Lower leg skin (tissue), 4 donors: ENCODE results near the gene IFNK. TPM values are rescaled to one million over a fixed set of nuclear protein-coding genes. Genes with fewer than 3 reads are reported as not detected.

Experiments
- DNase-seq, 2 donors: peaks; one replicate each; pipeline ENCODE4 v3.0.0-alpha.2; 2019; ENCODE audit warnings: low spot score in 2 of 2
- H3K4me3 ChIP-seq: fragments of 200-600 bp; sonication (generic); 2 replicates; pipeline ENCODE4 v1.5.1; 2017; ENCODE audit warnings: mild to moderate bottlenecking, low read depth; ENCODE audit not compliant: poor library complexity, severe bottlenecking
- POLR2A ChIP-seq, 2 donors: fragments of 450-650 bp; IDR thresholded peaks; one replicate each; pipeline ENCODE4 v1.6.1; 2016 to 2017; ENCODE audit warnings: antibody characterized with exemption in 2 of 2, mild to moderate bottlenecking in 1 of 2, moderate library complexity in 1 of 2
- WGBS, 2 donors: methylation state at CpG; one replicate each; pipeline ENCODE4 v1.1.5; 2018; 5-methylcytosine and 5-hydroxymethylcytosine counted together
- intact Hi-C: fragments of 100-400 bp; cut with DNase I; formaldehyde crosslinking; loops from one replicate; pipeline ENCODE4 v1.15.0; 2023; ENCODE audit warnings: low total_unique reads
- total RNA-seq, 4 donors: library from RNA; depleted of rRNA; stranded (reverse); fragments of >200 nt; gene quantifications; one replicate each; pipeline ENCODE4 v1.1.0, GENCODE V29; 2016
- TF ChIP-seq, protein P1 (sequence below), 3 donors: fragments of 450-650 bp; IDR thresholded peaks; one replicate each; pipeline ENCODE4 v1.5.1; 2016; ENCODE audit warnings: antibody characterized with exemption in 3 of 3, mild to moderate bottlenecking in 3 of 3, moderate library complexity in 2 of 3

The IFNK gene
- total RNA-seq, 4 donors from 2014 or later, result not detected

DNA sequence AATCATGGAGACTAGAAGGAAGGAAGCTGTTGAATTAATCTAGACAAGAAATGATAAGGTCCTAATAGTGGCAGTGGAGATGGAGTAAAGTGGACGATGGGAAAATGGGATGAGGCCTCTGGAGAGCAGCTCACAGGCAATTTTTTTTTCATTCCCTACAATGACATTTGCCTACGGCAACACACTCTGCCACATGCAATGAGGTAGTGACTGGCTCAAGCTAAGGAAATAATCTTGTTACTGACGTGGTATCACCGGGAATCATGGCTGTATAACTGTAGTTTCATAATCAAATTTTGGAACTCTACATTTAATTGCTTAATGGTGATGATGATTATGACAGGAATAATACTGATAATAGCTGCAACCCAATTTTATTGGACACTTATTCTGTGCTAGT lies 17.6 kb downstream of the IFNK start:
- intact Hi-C loops, result no loop called here
- no peak for DNase-seq
- TF ChIP-seq, protein P1, sequence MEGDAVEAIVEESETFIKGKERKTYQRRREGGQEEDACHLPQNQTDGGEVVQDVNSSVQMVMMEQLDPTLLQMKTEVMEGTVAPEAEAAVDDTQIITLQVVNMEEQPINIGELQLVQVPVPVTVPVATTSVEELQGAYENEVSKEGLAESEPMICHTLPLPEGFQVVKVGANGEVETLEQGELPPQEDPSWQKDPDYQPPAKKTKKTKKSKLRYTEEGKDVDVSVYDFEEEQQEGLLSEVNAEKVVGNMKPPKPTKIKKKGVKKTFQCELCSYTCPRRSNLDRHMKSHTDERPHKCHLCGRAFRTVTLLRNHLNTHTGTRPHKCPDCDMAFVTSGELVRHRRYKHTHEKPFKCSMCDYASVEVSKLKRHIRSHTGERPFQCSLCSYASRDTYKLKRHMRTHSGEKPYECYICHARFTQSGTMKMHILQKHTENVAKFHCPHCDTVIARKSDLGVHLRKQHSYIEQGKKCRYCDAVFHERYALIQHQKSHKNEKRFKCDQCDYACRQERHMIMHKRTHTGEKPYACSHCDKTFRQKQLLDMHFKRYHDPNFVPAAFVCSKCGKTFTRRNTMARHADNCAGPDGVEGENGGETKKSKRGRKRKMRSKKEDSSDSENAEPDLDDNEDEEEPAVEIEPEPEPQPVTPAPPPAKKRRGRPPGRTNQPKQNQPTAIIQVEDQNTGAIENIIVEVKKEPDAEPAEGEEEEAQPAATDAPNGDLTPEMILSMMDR (IDR thresholded peaks at IDR 0.05), result no peak
- TF ChIP-seq POLR2A (IDR thresholded peaks at IDR 0.05), result no peak
- H3K4me3 ChIP-seq, result no peak overlapping the region
- 28 to 53% methylated on average over 4 of the region's 4 CpGs for WGBS, 2 donors

DNA sequence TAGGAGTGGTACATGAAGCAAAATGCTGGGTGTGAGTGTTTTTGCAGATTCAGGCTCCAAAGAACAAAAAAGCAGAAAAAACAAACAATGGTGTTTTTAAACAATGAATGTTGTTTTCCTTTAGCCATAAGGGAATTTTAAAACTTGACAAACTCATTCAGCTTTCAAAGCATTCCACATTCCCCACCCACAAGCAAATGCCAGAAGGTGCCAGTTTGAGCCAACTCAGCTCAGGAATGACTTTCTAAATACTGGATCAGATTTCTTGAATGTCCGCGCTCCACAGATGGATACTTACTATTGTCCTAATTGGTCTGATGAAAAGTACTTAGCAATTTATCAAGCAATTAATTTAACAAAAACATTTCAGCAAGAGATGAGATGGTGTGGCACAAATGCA lies 18.4 kb downstream of the IFNK start:
- TF ChIP-seq, protein P1 (IDR thresholded peaks at IDR 0.05), result no peak
- TF ChIP-seq POLR2A (IDR thresholded peaks at IDR 0.05), result no peak
- WGBS, 2 donors, result 55 to 70% methylated on average over 2 of the region's 2 CpGs
- no peak for DNase-seq
- intact Hi-C loops, result no loop called here
- H3K4me3 ChIP-seq, result no peak overlapping the region

DNA sequence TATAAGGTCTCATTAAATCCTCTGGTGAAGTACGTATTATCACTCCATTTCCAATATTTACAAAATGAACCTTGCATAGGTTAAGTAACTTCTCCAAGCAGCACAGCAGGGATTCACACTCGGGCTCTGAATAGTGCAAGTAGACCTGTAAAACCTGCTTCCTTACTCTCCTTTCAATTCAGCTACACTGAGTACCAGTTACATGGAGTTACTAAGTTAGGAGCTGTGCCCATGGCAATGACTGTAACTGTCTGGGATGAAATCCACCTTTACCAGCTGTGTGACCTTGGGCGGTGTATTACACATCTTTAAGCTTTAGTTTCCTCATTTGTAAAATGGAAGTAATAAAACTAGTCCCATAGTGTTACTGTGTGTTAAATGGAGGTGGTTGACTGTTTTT lies 21.4 kb downstream of the IFNK start:
- no peak overlapping the region for H3K4me3 ChIP-seq
- WGBS, 2 donors, result 57 to 60% methylated on average over 3 of the region's 3 CpGs
- TF ChIP-seq POLR2A (IDR thresholded peaks at IDR 0.05), result no peak
- TF ChIP-seq, protein P1 (IDR thresholded peaks at IDR 0.05), result no peak
- intact Hi-C loops, result loop anchor here (5.0 kb wide), 1 partner anchor 213 kb away; no protein-coding TSS in a partner anchor
- peak in 1 of 2 donors; percentile 50 for DNase-seq

DNA sequence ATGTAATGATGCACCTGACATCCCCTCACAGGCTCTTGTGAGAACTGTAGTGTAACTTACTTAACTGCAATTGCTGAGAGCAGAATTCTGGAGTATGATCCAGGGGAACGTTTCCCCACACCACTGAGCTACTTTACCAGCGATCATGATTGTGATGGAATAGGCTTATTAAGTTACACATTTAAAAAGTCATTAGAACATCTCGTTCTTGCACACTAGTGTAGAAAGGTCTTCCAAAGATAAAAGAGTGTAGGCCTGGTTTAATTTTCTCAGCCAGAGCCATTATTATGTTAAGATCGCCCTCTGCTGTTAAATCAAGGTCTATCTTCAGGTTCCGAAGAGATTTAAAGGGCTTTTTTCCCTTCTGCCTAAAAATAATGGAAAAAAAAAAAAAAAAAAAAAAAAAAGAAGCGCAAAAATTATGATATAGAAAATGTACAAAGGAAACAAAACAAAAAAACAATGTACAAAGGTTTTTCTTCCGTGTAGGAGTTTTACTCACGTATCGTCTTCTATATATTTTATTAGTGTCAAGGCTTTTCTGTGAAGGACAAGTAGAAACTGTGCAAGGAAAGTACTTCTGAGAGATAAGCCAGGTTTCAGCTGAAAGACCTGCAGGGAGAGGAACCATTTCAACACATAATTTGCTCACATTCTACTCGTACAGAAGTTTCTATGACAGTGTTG lies 24.1 kb downstream of the IFNK start:
- TF ChIP-seq, protein P1 (IDR thresholded peaks at IDR 0.05), result no peak
- no peak for TF ChIP-seq POLR2A (IDR thresholded peaks at IDR 0.05)
- intact Hi-C loops, result loop anchor here (5.0 kb wide), 1 partner anchor 216 kb away; no protein-coding TSS in a partner anchor
- 35 to 38% methylated on average over 10 of the region's 10 CpGs for WGBS, 2 donors
- no peak for DNase-seq
- H3K4me3 ChIP-seq, result no peak overlapping the region

DNA sequence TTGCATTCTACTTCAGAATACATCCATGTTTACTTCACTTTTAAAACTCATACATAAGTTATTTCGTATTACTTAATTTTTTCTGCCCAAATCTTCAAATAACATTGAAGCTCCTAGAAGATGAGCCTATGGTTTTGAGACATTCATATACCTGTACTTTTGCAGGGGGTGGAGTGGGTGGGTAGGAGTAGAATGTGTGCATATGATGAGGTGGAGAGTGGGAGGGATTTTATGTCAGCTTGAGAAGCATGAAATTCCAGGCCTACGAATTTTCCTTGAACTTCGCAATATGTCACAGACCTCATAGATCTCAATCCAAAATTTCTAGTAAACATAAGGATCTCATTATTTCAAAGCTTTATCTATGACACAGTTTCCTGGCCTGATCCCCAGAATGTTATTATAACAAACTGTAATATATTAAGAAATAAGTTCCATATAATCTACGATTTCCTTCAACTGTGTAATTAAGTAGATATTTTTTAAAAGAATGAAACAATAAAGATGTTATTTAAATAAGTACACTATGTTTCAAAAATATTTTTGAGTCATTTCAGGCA lies 25.2 kb downstream of the IFNK start:
- TF ChIP-seq, protein P1 (IDR thresholded peaks at IDR 0.05), result no peak
- TF ChIP-seq POLR2A (IDR thresholded peaks at IDR 0.05), result no peak
- WGBS, 2 donors, result 71 to 73% methylated on average over 4 of the region's 4 CpGs
- intact Hi-C loops, result loop anchor here (5.0 kb wide), 1 partner anchor 217 kb away; no protein-coding TSS in a partner anchor
- DNase-seq, result no peak
- H3K4me3 ChIP-seq, result no peak overlapping the region
